GM18870 (cell line): Measurements from ENCODE around the gene SDC3.

ENCODE experiments used
- ATAC-seq: cut with Tn5 transposase; IDR thresholded peaks from one replicate; pipeline ENCODE4 v1.9.1; 2021; ENCODE audit warnings: moderate library complexity; ENCODE audit not compliant: unreplicated experiment

The SDC3 gene

GRCh38 chr1:30905916-30906620, 2.5 kb downstream of the SDC3 start:
- no peak for ATAC-seq

- no peak for ATAC-seq
These were observed 3.2 kb downstream of the SDC3 start for GRCh38 chr1:30905403-30905802.

- ATAC-seq, result no peak
These were observed 3.6 kb downstream of the SDC3 start for GRCh38 chr1:30904962-30905335.

GRCh38 chr1:30904191-30904961, 4.2 kb downstream of the SDC3 start:
- ATAC-seq, result no peak

GRCh38 chr1:30903343-30904034, 5.1 kb downstream of the SDC3 start:
- ATAC-seq, result no peak

- ATAC-seq, result no peak
These were observed 5.8 kb downstream of the SDC3 start for GRCh38 chr1:30902593-30903290.

- no peak for ATAC-seq
These were observed 6.6 kb downstream of the SDC3 start for GRCh38 chr1:30901798-30902581.

GRCh38 chr1:30900931-30901560, 7.5 kb downstream of the SDC3 start:
- no peak for ATAC-seq

GRCh38 chr1:30900486-30900885, 8.1 kb downstream of the SDC3 start:
- ATAC-seq, result no peak

GRCh38 chr1:30899577-30900389, 8.8 kb downstream of the SDC3 start:
- ATAC-seq, result no peak

- ATAC-seq, result no peak
These were observed 10.3 kb downstream of the SDC3 start for GRCh38 chr1:30898031-30898815.

GRCh38 chr1:30896905-30897304, 11.7 kb downstream of the SDC3 start:
- ATAC-seq, result no peak

- ATAC-seq, result no peak
These were observed 12.5 kb downstream of the SDC3 start for GRCh38 chr1:30895944-30896660.

GRCh38 chr1:30895382-30895943, 13.1 kb downstream of the SDC3 start:
- no peak for ATAC-seq

- ATAC-seq, result no peak
These were observed 14.0 kb downstream of the SDC3 start for GRCh38 chr1:30894508-30894973.

- ATAC-seq, result no peak
These were observed 14.6 kb downstream of the SDC3 start for GRCh38 chr1:30893776-30894507.

GRCh38 chr1:30892671-30893073, 15.9 kb downstream of the SDC3 start:
- no peak for ATAC-seq
